SK-N-SH (cell line): Measurements from ENCODE around the gene LENG1. TPM values are rescaled to one million over a fixed set of nuclear protein-coding genes. Genes with fewer than 3 reads are reported as not detected.

Experiments
- CTCF ChIA-PET: fragments of 300-600, 350-600 bp; formaldehyde crosslinking; extraction: SDS; loops from one replicate; lab custom pipeline; 2021; lab: Yijun Ruan, JAX
- POLR2A ChIA-PET: fragments of 350-600 bp; sonication (Branson Sonifier 250); formaldehyde crosslinking; extraction: SDS; loops from one replicate; lab custom pipeline; 2020; ENCODE audit warnings: antibody characterized with exemption, inconsistent platforms; lab: Yijun Ruan, JAX
- DNase-seq: peaks from one replicate; pipeline ENCODE4 v3.0.0; 2012
- H2AFZ ChIP-seq: fragments of 200-600 bp; sonication (generic); 2 replicates; pipeline ENCODE4 v1.8.1; 2016; ENCODE audit warnings: antibody characterized with exemption, mild to moderate bottlenecking, low read depth
- H3F3A ChIP-seq: fragments of 200-600 bp; sonication (generic); replicated peaks from 2 replicates; pipeline ENCODE3; 2016; ENCODE audit warnings: antibody characterized with exemption, mild to moderate bottlenecking; ENCODE audit not compliant: insufficient read depth
- H3K27ac ChIP-seq, 2 experiments: fragments of 200-500 bp in 1 of 2; fragments of 200-600 bp in 1 of 2; sonication (Bioruptor generic) in 1 of 2; sonication (generic), shearing (Covaris generic) in 1 of 2; 2 replicates each; pipeline versions ENCODE4 v1.5.1 to v1.6.1; 2014 to 2016; ENCODE audit warnings: low read depth in 2 of 2, inconsistent platforms in 1 of 2, low read length in 1 of 2, mild to moderate bottlenecking in 1 of 2, mixed read lengths in 1 of 2
- H3K27me3 ChIP-seq: fragments of 200-600 bp; sonication (generic), shearing (Covaris generic); 2 replicates; pipeline ENCODE4 v1.6.1; 2016; ENCODE audit warnings: mixed run types; ENCODE audit not compliant: insufficient read depth
- H3K36me3 ChIP-seq, 2 experiments: fragments of 200-500 bp in 1 of 2; fragments of 200-600 bp in 1 of 2; sonication (Bioruptor generic) in 1 of 2; sonication (generic) in 1 of 2; replicated peaks in 1 of 2; 2 replicates each; pipeline versions ENCODE3 to v1.5.1; 2014 to 2016; ENCODE audit warnings: low read length in 1 of 2, mild to moderate bottlenecking in 1 of 2; ENCODE audit not compliant: insufficient read depth in 2 of 2, control insufficient read depth in 1 of 2
- H3K4me1 ChIP-seq, 2 experiments: fragments of 200-500 bp in 1 of 2; fragments of 200-600 bp in 1 of 2; sonication (Bioruptor generic) in 1 of 2; sonication (generic), shearing (Covaris generic) in 1 of 2; 2 replicates each; pipeline versions ENCODE4 v1.5.1 to v1.6.1; 2014 to 2016; ENCODE audit warnings: low read depth in 1 of 2, low read length in 1 of 2, mixed run types in 1 of 2; ENCODE audit not compliant: insufficient read depth in 2 of 2, control insufficient read depth in 1 of 2
- H3K4me2 ChIP-seq: fragments of 200-600 bp; sonication (generic), shearing (Covaris generic); 2 replicates; pipeline ENCODE4 v1.6.1; 2017; ENCODE audit warnings: mixed run types
- H3K4me3 ChIP-seq, 2 experiments: fragments of 200-500 bp in 1 of 2; fragments of 200-600 bp in 1 of 2; sonication (Bioruptor generic) in 1 of 2; sonication (generic), shearing (Covaris generic) in 1 of 2; 2 replicates each; pipeline versions ENCODE4 v1.5.1 to v1.8.1; 2014 to 2016; ENCODE audit warnings: low read depth in 2 of 2, inconsistent platforms in 1 of 2, low read length in 1 of 2, mild to moderate bottlenecking in 1 of 2, mixed read lengths in 1 of 2, moderate library complexity in 1 of 2
- H3K79me2 ChIP-seq: fragments of 200-600 bp; sonication (generic); 2 replicates; pipeline ENCODE4 v1.8.1; 2017; ENCODE audit warnings: mild to moderate bottlenecking; ENCODE audit not compliant: insufficient read depth
- H3K9ac ChIP-seq: fragments of 200-600 bp; sonication (generic); 2 replicates; pipeline ENCODE4 v1.6.1; 2017; ENCODE audit warnings: mixed run types
- H3K9me2 ChIP-seq: fragments of 200-600 bp; sonication (generic); 2 replicates; pipeline ENCODE4 v1.6.1; 2017; ENCODE audit warnings: mixed run types
- H3K9me3 ChIP-seq: fragments of 200-600 bp; sonication (generic); 2 replicates; pipeline ENCODE4 v1.6.1; 2017; ENCODE audit warnings: mixed run types, mild to moderate bottlenecking, moderate library complexity
- H4K20me1 ChIP-seq: fragments of 200-600 bp; sonication (generic); 2 replicates; pipeline ENCODE4 v1.6.1; 2017; ENCODE audit warnings: mild to moderate bottlenecking, mixed run types; ENCODE audit not compliant: insufficient read depth
- CHD2 ChIP-seq: fragments of 150-350 bp; IDR thresholded peaks from 2 replicates; pipeline ENCODE4 v1.6.1; 2018; ENCODE audit warnings: low read length; ENCODE audit not compliant: partially characterized antibody
- EP300 ChIP-seq, 2 experiments: IDR thresholded peaks; 2 replicates each; pipeline versions ENCODE4 v1.4.0 to v1.6.1; 2012; ENCODE audit warnings: borderline replicate concordance in 1 of 2, low read depth in 1 of 2, low read length in 1 of 2
- EZH2phosphoT487 ChIP-seq: fragments of 200-600 bp; sonication (generic); IDR thresholded peaks from 2 replicates; pipeline ENCODE4 v1.6.1; 2017; ENCODE audit warnings: low read depth, mixed run types, mild to moderate bottlenecking, antibody characterized with exemption, moderate library complexity, borderline replicate concordance
- FOSL2 ChIP-seq: IDR thresholded peaks from 2 replicates; pipeline ENCODE4 v1.4.0; 2012; ENCODE audit warnings: low read depth, mild to moderate bottlenecking, moderate library complexity, borderline replicate concordance
- FOXJ3 ChIP-seq: sonication (generic); formaldehyde crosslinking; IDR thresholded peaks from 2 replicates; pipeline ENCODE4 v1.5.1; 2020; ENCODE audit warnings: mild to moderate bottlenecking, missing genetic modification reagents
- FOXM1 ChIP-seq: IDR thresholded peaks from 2 replicates; pipeline ENCODE4 v1.4.0; 2012; ENCODE audit warnings: low read depth, mild to moderate bottlenecking
- GATA2 ChIP-seq: sonication (generic); formaldehyde crosslinking; IDR thresholded peaks from 2 replicates; pipeline ENCODE4 v1.5.0; 2020; ENCODE audit warnings: mild to moderate bottlenecking, missing genetic modification reagents
- MEF2A ChIP-seq: IDR thresholded peaks from 2 replicates; pipeline ENCODE4 v1.4.0; 2012; ENCODE audit warnings: low read depth, borderline replicate concordance
- MXI1 ChIP-seq: IDR thresholded peaks from 2 replicates; pipeline ENCODE4 v1.6.1; 2012; ENCODE audit warnings: mild to moderate bottlenecking, low read depth, low read length, improper control_type of control experiment
- POLR2AphosphoS5 ChIP-seq: IDR thresholded peaks from 2 replicates; pipeline ENCODE4 v1.6.1; 2012; ENCODE audit warnings: low read depth, low read length
- RCOR1 ChIP-seq: fragments of 150-350 bp; IDR thresholded peaks from 2 replicates; pipeline ENCODE4 v1.6.1; 2017; ENCODE audit warnings: antibody characterized with exemption, low read length
- RXRA ChIP-seq: IDR thresholded peaks from 2 replicates; pipeline ENCODE4 v1.4.0; 2012; ENCODE audit warnings: low read depth, mild to moderate bottlenecking, borderline replicate concordance
- SMC3 ChIP-seq: IDR thresholded peaks from 2 replicates; pipeline ENCODE4 v1.6.1; 2012; ENCODE audit warnings: low read depth, low read length, improper control_type of control experiment
- TAF1 ChIP-seq: IDR thresholded peaks from 2 replicates; pipeline ENCODE4 v1.6.1; 2012; ENCODE audit warnings: low read depth, mild to moderate bottlenecking, low read length, moderate library complexity, borderline replicate concordance
- TEAD4 ChIP-seq: IDR thresholded peaks from 2 replicates; pipeline ENCODE4 v1.4.0; 2012; ENCODE audit warnings: mild to moderate bottlenecking, borderline replicate concordance; ENCODE audit not compliant: insufficient read depth
- WGBS: methylation state at CpG from one replicate; pipeline ENCODE4 v1.1.6; 2017; ENCODE audit warnings: low lambda C conversion rate; 5-methylcytosine and 5-hydroxymethylcytosine counted together
- polyA plus RNA-seq, 3 experiments: library from polyadenylated mRNA; depleted of rRNA; stranded (reverse); fragments of >200 nt; gene quantifications; 2 replicates each; pipeline ENCODE4 v1.2.3, GENCODE V29; 2012
- TF ChIP-seq, protein P1 (sequence below): IDR thresholded peaks from 2 replicates; pipeline ENCODE4; 2012
- TF ChIP-seq, protein P2 (sequence below): IDR thresholded peaks from 2 replicates; pipeline ENCODE4 v1.4.0; 2012; ENCODE audit warnings: low read depth
- TF ChIP-seq, protein P3 (sequence below): IDR thresholded peaks from 2 replicates; pipeline ENCODE4 v1.4.0; 2012; ENCODE audit warnings: low read depth, borderline replicate concordance

LENG1 gene
- polyA plus RNA-seq, 1 of the 3 experiments (the other 2 are of a cell fraction), result 11.4 TPM

DNA sequence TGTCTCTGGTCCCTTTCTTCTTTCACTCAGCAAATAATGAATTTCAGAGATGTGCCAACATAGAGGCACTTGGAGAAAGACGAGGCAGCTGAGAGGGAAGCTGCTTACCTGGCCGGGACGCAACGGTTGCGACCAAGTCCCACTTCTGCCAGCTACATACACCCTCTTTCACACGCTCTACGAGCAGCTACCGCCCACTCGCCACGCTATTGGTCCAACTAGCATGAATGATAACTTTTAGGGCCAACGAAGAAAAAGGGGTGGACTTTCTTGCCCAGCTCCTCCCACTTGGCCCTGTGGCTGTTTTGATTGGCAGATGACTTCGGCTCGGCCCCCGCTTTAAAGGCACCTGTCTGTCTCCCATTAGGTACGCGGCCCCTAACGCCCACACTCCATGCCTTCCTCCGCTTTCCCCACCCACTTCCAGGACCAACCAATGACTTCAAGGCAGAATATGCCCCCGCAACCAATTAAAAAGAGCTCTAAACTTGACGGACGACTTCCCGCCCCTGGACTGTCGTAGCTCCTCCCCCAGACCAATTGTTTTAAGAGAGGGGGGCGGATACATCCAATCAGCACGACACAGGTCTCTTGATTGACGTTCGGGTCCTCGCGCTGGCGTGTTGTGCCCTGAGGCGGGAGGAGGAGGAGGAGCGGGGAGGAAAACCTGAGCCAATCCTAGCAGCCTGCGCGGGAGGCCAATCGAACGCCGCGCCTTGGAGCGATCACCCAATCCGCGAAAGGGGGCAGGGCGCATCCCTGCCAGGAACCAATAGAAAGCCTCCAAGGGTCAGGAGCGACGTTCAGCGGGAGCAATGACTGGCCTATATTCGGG lies 22.4 kb downstream of the LENG1 start (continued):
- TF ChIP-seq, protein P1, sequence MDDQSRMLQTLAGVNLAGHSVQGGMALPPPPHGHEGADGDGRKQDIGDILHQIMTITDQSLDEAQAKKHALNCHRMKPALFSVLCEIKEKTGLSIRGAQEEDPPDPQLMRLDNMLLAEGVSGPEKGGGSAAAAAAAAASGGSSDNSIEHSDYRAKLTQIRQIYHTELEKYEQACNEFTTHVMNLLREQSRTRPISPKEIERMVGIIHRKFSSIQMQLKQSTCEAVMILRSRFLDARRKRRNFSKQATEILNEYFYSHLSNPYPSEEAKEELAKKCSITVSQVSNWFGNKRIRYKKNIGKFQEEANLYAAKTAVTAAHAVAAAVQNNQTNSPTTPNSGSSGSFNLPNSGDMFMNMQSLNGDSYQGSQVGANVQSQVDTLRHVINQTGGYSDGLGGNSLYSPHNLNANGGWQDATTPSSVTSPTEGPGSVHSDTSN, result peak; percentile 98
- TF ChIP-seq TAF1 (0 out of 2 replicates have a peak, but pooled peaks have one; percentile 40), GATA2 (CRISPR knock-in tag) (no peak), POLR2AphosphoS5 (peak; percentile 39; the same call in 1 of the 2 replicates)
- TF ChIP-seq, all 33 proteins: peak for 12

DNA sequence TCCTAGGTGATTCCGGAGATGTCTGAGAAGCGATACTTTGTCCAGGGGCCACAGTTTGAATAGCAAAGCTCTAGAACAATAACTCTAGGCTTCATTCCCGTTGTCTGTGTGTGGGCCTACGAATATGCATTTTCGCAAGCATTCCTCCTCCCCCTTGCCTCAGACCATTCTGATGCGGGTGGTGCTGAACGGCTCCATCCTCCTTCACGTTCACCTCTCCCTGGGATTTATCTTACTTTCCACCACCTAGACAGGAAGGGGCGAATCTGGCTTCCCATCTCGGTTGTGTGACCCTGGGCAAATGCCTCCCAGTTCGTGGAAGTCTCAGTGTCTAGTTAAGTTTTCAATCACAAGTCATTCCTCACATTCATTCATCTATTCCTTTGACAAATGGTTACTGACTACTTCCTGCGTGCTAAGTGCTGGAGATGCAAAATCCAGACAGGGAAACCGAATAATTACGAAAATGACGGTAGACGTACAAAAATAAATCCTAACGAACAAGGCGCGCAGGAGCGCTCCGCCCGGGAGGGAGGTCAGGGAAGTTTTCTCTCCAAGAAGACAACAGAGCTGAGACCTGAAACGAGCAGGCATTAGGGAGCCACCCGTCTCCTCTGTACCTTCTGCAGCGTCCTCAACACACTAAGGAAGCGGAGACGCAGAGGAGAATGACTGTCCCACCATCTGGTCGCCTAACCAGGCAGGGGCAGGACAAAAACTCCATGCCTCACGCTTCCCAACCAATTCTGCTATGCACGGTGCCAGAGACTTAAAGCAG lies 23.2 kb downstream of the LENG1 start:
- Histone ChIP-seq H3K9ac (peak overlapping the region; percentile 51; the same call in 1 of the 2 replicates), H3K4me2 (peak overlapping the region; percentile 99), H4K20me1 (peaks cover 29% of the 10 kb centered on the region), H3K27me3 (no peaks in the 10 kb centered on the region), H3K4me3 (peak overlapping the region; percentile 62 to 71), H3K4me1 (peaks cover 0 to 24% of the 10 kb centered on the region in 2 experiments; a peak in 1 of 4 replicates), H3K9me3 (no peaks in the 10 kb centered on the region), H3K36me3 (peaks cover 4 to 21% of the 10 kb centered on the region in 2 experiments), H3K27ac (peak overlapping the region; percentile 41 to 72; a peak in 3 of 4 replicates), H3K79me2 (peaks cover 37% of the 10 kb centered on the region), H2AFZ (peak overlapping the region; percentile 87), H3K9me2 (no peaks in the 10 kb centered on the region), H3F3A (no peaks in the 10 kb centered on the region)
- CTCF ChIA-PET, result no interaction called here
- POLR2A ChIA-PET, result interaction anchor here (0.9 to 3.0 kb wide), 6 partner anchors 13 to 615 kb away, joined by 3 to 30 read pairs (median 4); partner anchors contain the start of genes LENG1, MBOAT7, PRPF31 and TFPT
- 12% methylated on average over 29 of the region's 30 CpGs for WGBS
- peak; percentile 50 for DNase-seq
- TF ChIP-seq EP300 (IDR thresholded peaks at IDR 0.05; ENCODE audit: borderline replicate concordance in 1 of 2, low read depth in 1 of 2, low read length in 1 of 2) (no peak), FOXM1 (no peak), MXI1 (no peak), EZH2phosphoT487 (no peak), SMC3 (no peak), CHD2 (no peak), FOSL2 (no peak), TAF1 (no peak), GATA2 (CRISPR knock-in tag) (no peak), TEAD4 (no peak), RXRA (no peak), FOXJ3 (CRISPR knock-in tag) (no peak), RCOR1 (no peak), MEF2A (no peak)
- TF ChIP-seq, protein P2, sequence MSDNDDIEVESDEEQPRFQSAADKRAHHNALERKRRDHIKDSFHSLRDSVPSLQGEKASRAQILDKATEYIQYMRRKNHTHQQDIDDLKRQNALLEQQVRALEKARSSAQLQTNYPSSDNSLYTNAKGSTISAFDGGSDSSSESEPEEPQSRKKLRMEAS, result no peak
- TF ChIP-seq, protein P3, sequence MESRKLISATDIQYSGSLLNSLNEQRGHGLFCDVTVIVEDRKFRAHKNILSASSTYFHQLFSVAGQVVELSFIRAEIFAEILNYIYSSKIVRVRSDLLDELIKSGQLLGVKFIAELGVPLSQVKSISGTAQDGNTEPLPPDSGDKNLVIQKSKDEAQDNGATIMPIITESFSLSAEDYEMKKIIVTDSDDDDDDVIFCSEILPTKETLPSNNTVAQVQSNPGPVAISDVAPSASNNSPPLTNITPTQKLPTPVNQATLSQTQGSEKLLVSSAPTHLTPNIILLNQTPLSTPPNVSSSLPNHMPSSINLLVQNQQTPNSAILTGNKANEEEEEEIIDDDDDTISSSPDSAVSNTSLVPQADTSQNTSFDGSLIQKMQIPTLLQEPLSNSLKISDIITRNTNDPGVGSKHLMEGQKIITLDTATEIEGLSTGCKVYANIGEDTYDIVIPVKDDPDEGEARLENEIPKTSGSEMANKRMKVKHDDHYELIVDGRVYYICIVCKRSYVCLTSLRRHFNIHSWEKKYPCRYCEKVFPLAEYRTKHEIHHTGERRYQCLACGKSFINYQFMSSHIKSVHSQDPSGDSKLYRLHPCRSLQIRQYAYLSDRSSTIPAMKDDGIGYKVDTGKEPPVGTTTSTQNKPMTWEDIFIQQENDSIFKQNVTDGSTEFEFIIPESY, result no peak
